ENCODE measurements around the gene RUFY1. TPM values are rescaled to one million over a fixed set of nuclear protein-coding genes. Genes with fewer than 3 reads are reported as not detected.

Gene RUFY1
- polyA plus RNA-seq, 1 of the 3 experiments (the other 2 are of a cell fraction): 30.3 TPM

DNA sequence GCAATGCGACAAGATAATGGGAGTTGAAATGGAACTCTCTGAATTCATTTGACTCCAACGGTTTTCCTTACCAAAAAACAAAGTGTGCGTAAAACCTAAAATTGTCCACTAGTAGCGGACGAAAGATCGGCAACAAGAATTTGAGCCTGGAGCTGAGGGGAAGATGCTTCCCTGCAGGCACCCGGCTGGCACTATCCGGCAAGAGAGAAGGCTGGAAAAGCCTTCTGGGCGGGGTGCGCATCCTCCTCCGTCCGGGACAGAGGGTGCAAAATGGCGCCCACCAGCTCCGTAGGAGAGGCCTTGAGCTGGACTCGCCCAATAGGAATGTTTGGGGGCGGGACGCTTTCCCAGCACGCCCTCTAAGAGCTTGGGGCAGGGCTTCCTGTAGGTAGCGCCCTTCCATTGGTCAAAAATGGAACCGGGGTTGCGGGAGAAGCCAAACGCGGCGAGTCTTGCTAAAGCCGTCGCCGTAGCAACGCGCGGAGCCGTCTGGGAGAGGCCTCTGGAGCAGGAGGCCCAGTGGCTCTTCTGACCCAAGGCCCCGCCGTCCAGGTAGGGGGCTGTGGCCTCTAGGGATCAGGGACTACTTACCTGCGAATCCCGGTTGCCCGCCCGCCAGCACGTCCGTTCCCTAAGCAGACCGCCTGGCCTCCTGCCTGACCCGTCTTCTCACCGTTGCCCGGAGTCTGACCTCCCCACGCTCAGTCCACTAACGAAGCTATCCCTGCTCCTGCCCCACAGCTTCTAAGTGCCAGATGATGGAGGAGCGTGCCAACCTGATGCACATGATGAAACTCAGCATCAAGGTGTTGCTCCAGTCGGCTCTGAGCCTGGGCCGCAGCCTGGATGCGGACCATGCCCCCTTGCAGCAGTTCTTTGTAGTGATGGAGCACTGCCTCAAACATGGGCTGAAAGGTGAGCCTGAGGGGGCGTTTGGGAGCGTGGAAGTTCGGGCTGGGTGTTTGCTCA, 9.2 kb downstream of the RUFY1 start (continued):
- TF ChIP-seq EP300 (IDR thresholded peaks at IDR 0.05; ENCODE audit: borderline replicate concordance in 1 of 2, low read depth in 1 of 2, low read length in 1 of 2): 0 out of 4 replicates have a peak, but pooled peaks of 1 of the 2 experiments have one; percentile 11

GRCh38 chr5:179564526-179564925, 14.2 kb downstream of the RUFY1 start:
- Histone ChIP-seq H3K9me2 (no peaks in the 10 kb centered on the region), H3K4me2 (no peak overlapping the region), H3K27ac (ENCODE audit: low read depth in 2 of 2, low read length in 1 of 2) (no peak overlapping the region), H3K36me3 (replicated peaks in 1 of 2; ENCODE audit: control insufficient read depth in 1 of 2, insufficient read depth in 2 of 2, low read length in 1 of 2) (peaks cover 47 to 59% of the 10 kb centered on the region in 2 experiments), H2AFZ (ENCODE audit: low read depth) (no peak overlapping the region), H3K4me3 (ENCODE audit: low read depth in 2 of 2, low read length in 1 of 2) (no peak overlapping the region), H3F3A (replicated peaks; ENCODE audit: insufficient read depth) (no peaks in the 10 kb centered on the region), H4K20me1 (ENCODE audit: insufficient read depth) (no peaks in the 10 kb centered on the region), H3K79me2 (ENCODE audit: insufficient read depth) (peaks cover 42% of the 10 kb centered on the region), H3K27me3 (ENCODE audit: insufficient read depth) (no peaks in the 10 kb centered on the region), H3K9me3 (no peaks in the 10 kb centered on the region), H3K9ac (no peak overlapping the region), H3K4me1 (ENCODE audit: control insufficient read depth in 1 of 2, insufficient read depth in 2 of 2, low read depth in 1 of 2, low read length in 1 of 2) (peaks cover 0 to 5% of the 10 kb centered on the region in 2 experiments; a peak in 1 of 4 replicates)
- POLR2A ChIA-PET: no interaction called here
- TF ChIP-seq SIN3A (IDR thresholded peaks at IDR 0.05; ENCODE audit: borderline replicate concordance, low read depth, low read length) (no peak), SMC3 (IDR thresholded peaks at IDR 0.05; ENCODE audit: low read depth, low read length) (no peak), FOSL2 (IDR thresholded peaks at IDR 0.05; ENCODE audit: borderline replicate concordance, low read depth) (no peak), EZH2phosphoT487 (IDR thresholded peaks at IDR 0.05; ENCODE audit: borderline replicate concordance, low read depth) (no peak), POLR2AphosphoS5 (IDR thresholded peaks at IDR 0.05; ENCODE audit: low read depth, low read length) (no peak), GATA2 (CRISPR knock-in tag; IDR thresholded peaks at IDR 0.05) (no peak), RCOR1 (IDR thresholded peaks at IDR 0.05; ENCODE audit: low read length) (no peak), FOXM1 (IDR thresholded peaks at IDR 0.05; ENCODE audit: low read depth) (no peak), YY1 (IDR thresholded peaks at IDR 0.05; ENCODE audit: low read depth) (no peak), RXRA (IDR thresholded peaks at IDR 0.05; ENCODE audit: borderline replicate concordance, low read depth) (no peak), CHD2 (IDR thresholded peaks at IDR 0.05; ENCODE audit: low read length, partially characterized antibody) (no peak)
- TF ChIP-seq, protein P1, sequence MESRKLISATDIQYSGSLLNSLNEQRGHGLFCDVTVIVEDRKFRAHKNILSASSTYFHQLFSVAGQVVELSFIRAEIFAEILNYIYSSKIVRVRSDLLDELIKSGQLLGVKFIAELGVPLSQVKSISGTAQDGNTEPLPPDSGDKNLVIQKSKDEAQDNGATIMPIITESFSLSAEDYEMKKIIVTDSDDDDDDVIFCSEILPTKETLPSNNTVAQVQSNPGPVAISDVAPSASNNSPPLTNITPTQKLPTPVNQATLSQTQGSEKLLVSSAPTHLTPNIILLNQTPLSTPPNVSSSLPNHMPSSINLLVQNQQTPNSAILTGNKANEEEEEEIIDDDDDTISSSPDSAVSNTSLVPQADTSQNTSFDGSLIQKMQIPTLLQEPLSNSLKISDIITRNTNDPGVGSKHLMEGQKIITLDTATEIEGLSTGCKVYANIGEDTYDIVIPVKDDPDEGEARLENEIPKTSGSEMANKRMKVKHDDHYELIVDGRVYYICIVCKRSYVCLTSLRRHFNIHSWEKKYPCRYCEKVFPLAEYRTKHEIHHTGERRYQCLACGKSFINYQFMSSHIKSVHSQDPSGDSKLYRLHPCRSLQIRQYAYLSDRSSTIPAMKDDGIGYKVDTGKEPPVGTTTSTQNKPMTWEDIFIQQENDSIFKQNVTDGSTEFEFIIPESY (IDR thresholded peaks at IDR 0.05; ENCODE audit: borderline replicate concordance, low read depth): no peak
- no peak for DNase-seq
- CTCF ChIA-PET: no interaction called here
- WGBS (ENCODE audit: low lambda C conversion rate): 66% methylated on average over 2 of the region's 2 CpGs
